ENCODE measurements around the gene SLC12A5. TPM values are rescaled to one million over a fixed set of nuclear protein-coding genes. Genes with fewer than 3 reads are reported as not detected.

SLC12A5 gene
- total RNA-seq, 1 experiment from 2014 or later, result not detected

GRCh38 chr20:46027245-46027853 is 1.7 kb upstream of the SLC12A5 start:
- peak; percentile 77 for DNase-seq (ENCODE audit: low spot score)

GRCh38 chr20:46028110-46028509 is 905 bp upstream of the SLC12A5 start:
- DNase-seq (ENCODE audit: low spot score), result no peak

- no peak for DNase-seq (ENCODE audit: low spot score)
Measured at GRCh38 chr20:46030284-46031013, 1.4 kb downstream of the SLC12A5 start.

- no peak for DNase-seq (ENCODE audit: low spot score)
Measured at GRCh38 chr20:46031014-46031569, 2.1 kb downstream of the SLC12A5 start.

- DNase-seq (ENCODE audit: low spot score), result no peak
Measured at GRCh38 chr20:46031701-46032254, 2.8 kb downstream of the SLC12A5 start.

GRCh38 chr20:46034039-46034438 is 5.0 kb downstream of the SLC12A5 start:
- DNase-seq (ENCODE audit: low spot score), result no peak

- DNase-seq (ENCODE audit: low spot score), result no peak
Measured at GRCh38 chr20:46035253-46035652, 6.2 kb downstream of the SLC12A5 start.

- no peak for DNase-seq (ENCODE audit: low spot score)
Measured at GRCh38 chr20:46035713-46036112, 6.7 kb downstream of the SLC12A5 start.

GRCh38 chr20:46036370-46036769 is 7.4 kb downstream of the SLC12A5 start:
- no peak for DNase-seq (ENCODE audit: low spot score)

- no peak for DNase-seq (ENCODE audit: low spot score)
Measured at GRCh38 chr20:46037036-46037435, 8.0 kb downstream of the SLC12A5 start.

GRCh38 chr20:46040902-46041535 is 12.0 kb downstream of the SLC12A5 start:
- DNase-seq (ENCODE audit: low spot score), result peak; percentile 66

GRCh38 chr20:46043556-46043955 is 14.5 kb downstream of the SLC12A5 start:
- no peak for DNase-seq (ENCODE audit: low spot score)

GRCh38 chr20:46044896-46045295 is 15.9 kb downstream of the SLC12A5 start:
- no peak for DNase-seq (ENCODE audit: low spot score)

GRCh38 chr20:46046588-46047310 is 17.7 kb downstream of the SLC12A5 start:
- no peak for DNase-seq (ENCODE audit: low spot score)

- no peak for DNase-seq (ENCODE audit: low spot score)
Measured at GRCh38 chr20:46047821-46048220, 18.8 kb downstream of the SLC12A5 start.

GRCh38 chr20:46049190-46049589 is 20.2 kb downstream of the SLC12A5 start:
- DNase-seq (ENCODE audit: low spot score), result no peak

- no peak for DNase-seq (ENCODE audit: low spot score)
Measured at GRCh38 chr20:46049815-46050214, 20.8 kb downstream of the SLC12A5 start.

- DNase-seq (ENCODE audit: low spot score), result no peak
Measured at GRCh38 chr20:46050444-46050843, 21.4 kb downstream of the SLC12A5 start.

- DNase-seq (ENCODE audit: low spot score), result no peak
Measured at GRCh38 chr20:46050885-46051284, 21.9 kb downstream of the SLC12A5 start.

- no peak for DNase-seq (ENCODE audit: low spot score)
Measured at GRCh38 chr20:46051556-46052308, 22.7 kb downstream of the SLC12A5 start.

- DNase-seq (ENCODE audit: low spot score), result no peak
Measured at GRCh38 chr20:46053416-46053815, 24.4 kb downstream of the SLC12A5 start.

Measured in HT-29 (cell line).